Body of pancreas (tissue), 4 donors: ENCODE measurements around the gene CRLF3.
"Not testable (repeated sequence)": the region's sequence is repeated elsewhere in the genome, so short reads cannot be mapped to it uniquely, and the experiment has no call there.

Experiments
- CTCF ChIP-seq, 7 experiments: fragments of 450-650 bp in 4 of 7; fragments of 200-600 bp in 3 of 7; sonication (generic) in 3 of 7; IDR thresholded peaks; one replicate each; pipeline ENCODE4 v1.5.1; 2016 to 2019; ENCODE audit warnings: antibody characterized with exemption in 7 of 7
- POLR2A ChIP-seq, 3 donors: fragments of 450-650 bp; IDR thresholded peaks; one replicate each; pipeline ENCODE4 v1.6.1; 2016; ENCODE audit warnings: antibody characterized with exemption in 3 of 3, mild to moderate bottlenecking in 2 of 3

DNA sequence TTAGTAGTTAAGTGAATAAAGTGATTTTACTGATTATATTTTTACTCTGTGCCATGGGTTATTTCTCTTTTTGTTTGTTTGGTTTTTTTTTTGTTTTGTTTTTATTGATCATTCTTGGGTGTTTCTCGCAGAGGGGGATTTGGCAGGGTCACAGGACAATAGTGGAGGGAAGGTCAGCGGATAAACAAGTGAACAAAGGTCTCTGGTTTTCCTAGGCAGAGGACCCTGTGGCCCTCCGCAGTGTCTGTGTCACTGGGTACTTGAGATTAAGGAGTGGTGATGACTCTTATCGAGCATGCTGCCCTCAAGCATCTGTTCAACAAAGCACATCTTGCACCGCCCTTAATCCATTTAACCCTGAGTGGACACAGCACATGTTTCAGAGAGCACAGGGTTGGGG is 88.8 kb downstream of the CRLF3 start:
- TF ChIP-seq POLR2A, CTCF (IDR thresholded peaks at IDR 0.05): not testable (repeated sequence)
